Measurements from ENCODE around the gene TBC1D24.

TBC1D24 gene

DNA sequence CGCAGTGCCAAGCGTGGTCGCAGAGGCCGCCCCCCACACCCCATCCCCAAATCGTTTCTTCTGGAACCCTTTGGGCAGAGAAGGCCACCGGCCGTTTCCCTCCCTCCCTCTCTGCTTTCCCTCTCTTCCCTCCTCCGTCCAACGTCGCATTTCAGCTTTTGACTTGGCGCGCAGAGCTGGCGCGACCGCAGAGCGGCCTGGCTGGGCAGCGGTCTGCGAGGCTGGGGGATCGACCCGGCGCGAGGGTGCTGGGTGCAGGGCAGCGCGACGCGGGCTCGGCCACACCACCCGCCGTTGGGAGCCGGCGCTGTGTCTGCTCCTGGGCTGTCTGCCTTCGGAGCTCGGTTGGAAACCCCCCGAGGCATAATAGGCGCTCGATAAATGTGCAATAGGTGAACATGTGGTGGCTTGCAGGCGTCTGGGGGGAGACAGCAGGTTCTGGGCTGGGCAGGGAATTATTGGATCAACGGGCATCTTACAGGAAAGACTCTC is 6.6 kb upstream of the TBC1D24 start:
- in situ Hi-C loops (cut with MboI; ENCODE audit: low sequenced_read_pairs) = no loop called here

DNA sequence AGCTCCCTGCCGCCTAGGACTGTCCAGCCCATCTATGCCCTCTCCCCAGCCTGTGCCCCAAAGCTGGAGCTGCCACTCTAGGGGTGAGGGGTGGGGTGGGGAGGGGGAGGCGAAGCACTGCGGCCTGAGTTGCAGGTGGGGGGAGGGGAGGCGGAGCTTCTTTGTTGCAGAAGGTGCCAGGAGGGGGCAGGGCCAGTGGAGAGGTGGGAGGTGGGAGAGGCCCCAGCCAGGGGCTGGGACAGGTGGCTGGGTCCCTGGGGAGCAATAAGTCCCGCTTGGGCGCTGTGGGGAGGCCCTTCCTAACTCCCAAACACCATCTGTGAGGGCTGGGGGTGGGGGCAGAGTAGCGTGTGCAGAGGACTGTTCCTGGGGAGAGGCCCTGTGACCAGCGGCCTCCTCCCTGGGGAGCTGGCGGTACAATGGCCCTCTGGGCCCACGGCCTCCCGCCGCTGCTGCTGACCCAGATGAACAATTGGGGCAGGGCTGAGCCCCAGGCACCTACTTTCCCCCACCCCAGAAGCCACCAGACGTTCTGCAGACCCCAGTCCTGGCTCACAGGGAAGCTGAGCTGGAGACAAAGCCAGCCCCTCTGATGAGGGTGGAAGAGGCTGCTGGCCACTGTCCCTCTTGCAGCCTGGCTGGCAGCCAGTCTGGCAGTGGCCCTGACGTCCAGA is 6.1 kb upstream of the TBC1D24 start:
- in situ Hi-C loops (cut with MboI; ENCODE audit: low sequenced_read_pairs) = no loop called here

DNA sequence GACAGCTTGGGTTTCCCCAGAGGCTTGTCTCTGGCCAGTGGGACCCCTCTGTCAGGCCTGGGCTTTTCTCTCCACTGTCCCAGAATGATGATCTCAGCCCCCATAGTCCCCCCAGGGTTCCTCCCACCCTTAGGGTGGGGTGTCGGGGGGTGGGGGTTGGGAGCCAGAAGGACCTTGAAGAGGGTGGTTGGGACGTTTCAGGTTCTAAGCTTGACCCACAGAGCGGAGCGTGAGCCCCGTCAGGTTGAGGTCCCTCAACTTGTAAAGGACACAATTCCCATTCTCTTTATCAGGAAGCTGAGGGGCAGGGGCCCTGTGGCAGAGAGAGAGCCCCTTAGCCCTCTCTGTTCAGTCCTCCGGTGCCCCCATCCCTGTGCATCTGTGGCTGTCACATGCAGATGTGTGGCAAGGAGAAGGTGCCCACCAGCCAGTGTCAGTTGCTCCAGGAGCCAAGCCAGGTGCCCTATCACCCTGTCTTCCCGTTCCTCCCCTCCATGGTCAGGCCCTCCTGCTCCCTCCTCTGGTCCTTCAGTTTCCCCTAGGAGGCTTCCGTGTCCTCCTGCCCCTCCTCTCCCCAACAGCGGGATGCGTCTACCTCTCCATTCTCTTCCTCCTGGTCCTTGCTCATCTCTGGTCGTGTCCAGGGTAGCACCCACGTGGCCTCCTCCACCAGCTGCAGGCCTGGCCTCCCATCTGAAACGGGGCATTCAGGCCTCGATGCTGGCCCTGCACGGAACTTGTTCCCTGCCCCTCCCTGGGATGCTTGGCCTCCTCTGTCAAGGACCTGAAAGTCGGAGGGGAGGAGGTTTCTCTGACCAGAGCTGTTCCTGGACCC is 5.3 kb upstream of the TBC1D24 start:
- in situ Hi-C loops (cut with MboI; ENCODE audit: low sequenced_read_pairs) = no loop called here

GRCh38 chr16:2470234-2470601 is 4.7 kb upstream of the TBC1D24 start:
- in situ Hi-C loops (cut with MboI; ENCODE audit: low sequenced_read_pairs) = no loop called here

GRCh38 chr16:2470603-2471015 is 4.3 kb upstream of the TBC1D24 start:
- in situ Hi-C loops (cut with MboI; ENCODE audit: low sequenced_read_pairs) = no loop called here

DNA sequence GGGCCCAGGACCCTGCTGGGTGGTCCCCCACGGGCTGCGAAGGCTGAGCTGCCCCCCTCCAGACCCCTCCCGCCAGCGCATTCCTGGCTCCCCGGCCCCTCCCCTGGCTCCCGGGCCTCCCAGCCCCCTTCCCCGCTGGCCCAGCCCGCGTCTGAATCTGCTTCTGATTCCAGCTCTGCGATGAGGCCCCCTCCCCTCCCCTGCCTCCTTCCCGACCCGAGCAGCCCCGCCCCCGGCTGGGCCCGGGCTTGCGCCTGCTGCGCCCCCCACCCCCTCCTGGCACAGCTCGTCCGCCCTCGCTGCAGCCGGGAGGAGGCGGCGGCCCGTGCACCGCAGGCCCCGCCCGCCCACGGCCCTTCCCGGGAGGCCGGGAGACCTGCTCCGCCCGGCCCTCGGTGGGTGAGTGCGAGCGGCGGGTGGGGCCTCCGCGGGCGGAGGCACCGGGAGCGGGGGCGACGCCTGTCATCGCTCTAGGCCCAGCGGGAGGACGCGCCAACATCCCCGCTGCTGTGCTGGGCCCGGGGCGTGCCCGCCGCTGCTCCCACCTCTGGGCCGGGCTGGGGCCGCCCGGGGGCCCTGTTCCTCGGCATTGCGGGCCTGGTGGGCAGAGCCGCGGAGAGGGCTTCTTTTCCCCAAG is 3.8 kb upstream of the TBC1D24 start, which contains the start of gene NTN3:
Gene NTN3, plus strand, starts transcription at position 282 of the 637 bp plus-strand sequence. CDS start 405 bp downstream, outside the sequence.
- in situ Hi-C loops (cut with MboI; ENCODE audit: low sequenced_read_pairs) = no loop called here

DNA sequence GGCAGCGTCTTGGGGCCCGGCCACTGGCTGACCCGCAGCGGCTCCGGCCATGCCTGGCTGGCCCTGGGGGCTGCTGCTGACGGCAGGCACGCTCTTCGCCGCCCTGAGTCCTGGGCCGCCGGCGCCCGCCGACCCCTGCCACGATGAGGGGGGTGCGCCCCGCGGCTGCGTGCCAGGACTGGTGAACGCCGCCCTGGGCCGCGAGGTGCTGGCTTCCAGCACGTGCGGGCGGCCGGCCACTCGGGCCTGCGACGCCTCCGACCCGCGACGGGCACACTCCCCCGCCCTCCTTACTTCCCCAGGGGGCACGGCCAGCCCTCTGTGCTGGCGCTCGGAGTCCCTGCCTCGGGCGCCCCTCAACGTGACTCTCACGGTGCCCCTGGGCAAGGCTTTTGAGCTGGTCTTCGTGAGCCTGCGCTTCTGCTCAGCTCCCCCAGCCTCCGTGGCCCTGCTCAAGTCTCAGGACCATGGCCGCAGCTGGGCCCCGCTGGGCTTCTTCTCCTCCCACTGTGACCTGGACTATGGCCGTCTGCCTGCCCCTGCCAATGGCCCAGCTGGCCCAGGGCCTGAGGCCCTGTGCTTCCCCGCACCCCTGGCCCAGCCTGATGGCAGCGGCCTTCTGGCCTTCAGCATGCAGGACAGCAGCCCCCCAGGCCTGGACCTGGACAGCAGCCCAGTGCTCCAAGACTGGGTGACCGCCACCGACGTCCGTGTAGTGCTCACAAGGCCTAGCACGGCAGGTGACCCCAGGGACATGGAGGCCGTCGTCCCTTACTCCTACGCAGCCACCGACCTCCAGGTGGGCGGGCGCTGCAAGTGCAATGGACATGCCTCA is 3.1 kb upstream of the TBC1D24 start:
- in situ Hi-C loops (cut with MboI; ENCODE audit: low sequenced_read_pairs) = no loop called here

GRCh38 chr16:2472488-2472864 is 2.5 kb upstream of the TBC1D24 start:
- in situ Hi-C loops (cut with MboI; ENCODE audit: low sequenced_read_pairs) = no loop called here

DNA sequence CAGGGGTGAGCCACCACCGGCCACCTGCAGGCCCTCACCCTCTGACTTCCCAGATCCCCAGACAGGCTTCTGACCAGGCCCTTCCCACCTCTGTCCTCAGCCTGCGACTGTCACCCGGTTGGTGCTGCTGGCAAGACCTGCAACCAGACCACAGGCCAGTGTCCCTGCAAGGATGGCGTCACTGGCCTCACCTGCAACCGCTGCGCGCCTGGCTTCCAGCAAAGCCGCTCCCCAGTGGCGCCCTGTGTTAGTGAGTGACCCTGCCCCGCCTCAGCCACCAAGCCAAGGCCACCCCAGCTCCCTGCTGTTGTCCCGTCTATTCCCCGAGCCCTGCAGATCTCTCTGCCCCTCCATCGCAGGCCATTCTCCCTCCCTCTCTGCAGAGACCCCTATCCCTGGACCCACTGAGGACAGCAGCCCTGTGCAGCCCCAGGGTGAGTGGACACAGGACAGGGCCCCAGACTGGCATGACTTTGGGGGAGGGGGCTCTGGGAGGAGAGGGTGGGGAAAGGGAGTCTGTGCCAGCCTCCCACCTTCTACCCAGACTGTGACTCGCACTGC is 2.0 kb upstream of the TBC1D24 start:
- in situ Hi-C loops (cut with MboI; ENCODE audit: low sequenced_read_pairs) = no loop called here

DNA sequence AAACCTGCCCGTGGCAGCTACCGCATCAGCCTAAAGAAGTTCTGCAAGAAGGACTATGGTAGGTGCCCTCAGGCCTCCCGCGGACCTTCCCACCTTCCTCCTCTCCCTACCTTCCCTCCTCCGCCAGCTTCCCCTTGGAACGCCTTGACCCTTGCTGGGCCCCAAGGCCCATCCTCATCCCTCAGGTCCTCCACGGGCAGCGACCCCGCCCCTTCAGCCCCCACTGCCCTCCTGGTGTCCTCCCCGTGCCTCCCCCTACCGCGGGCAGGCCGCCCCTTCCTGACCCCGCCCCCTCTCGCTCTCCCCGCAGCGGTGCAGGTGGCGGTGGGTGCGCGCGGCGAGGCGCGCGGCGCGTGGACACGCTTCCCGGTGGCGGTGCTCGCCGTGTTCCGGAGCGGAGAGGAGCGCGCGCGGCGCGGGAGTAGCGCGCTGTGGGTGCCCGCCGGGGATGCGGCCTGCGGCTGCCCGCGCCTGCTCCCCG is 1.4 kb upstream of the TBC1D24 start:
- in situ Hi-C loops (cut with MboI; ENCODE audit: low sequenced_read_pairs) = no loop called here

DNA sequence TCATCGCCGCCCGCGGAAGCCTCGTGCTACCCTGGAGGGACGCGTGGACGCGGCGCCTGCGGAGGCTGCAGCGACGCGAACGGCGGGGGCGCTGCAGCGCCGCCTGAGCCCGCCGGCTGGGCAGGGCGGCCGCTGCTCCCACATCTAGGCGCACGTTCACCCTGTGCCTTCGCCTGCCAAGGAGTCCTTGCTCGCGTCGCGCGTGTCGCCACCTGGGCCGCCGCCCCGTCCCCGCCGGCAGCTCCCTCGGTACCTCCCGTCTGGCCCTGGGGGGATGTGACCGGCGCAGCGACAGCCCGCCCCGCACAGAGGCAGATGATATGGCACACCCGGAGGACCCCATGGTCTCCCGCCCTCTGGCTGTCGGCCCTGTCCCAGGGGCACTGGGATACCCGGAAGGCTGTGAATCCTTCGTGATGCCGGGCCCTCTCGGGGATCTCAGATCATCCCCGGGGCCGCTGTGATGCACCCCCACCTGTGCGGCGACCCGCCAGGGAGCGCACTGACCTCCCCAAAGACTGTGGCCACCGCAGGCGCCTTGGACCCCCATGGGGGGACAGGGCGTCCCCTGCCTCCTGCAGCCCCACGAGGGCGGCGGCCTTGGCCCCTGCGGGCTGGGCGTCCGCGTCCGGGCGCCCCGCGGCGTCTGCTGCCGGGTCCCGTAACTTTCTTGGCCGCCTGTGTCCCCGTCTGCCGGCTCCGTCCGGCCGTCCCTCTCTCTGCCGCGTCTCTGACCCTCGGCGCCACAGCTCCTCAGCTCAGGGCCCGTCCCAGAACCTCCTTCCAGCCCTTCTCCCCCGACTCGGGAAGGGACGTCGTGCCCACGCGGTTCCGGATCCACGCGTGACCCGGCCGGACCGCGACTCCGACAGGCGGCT is 689 bp upstream of the TBC1D24 start:
- in situ Hi-C loops (cut with MboI; ENCODE audit: low sequenced_read_pairs) = no loop called here

- in situ Hi-C loops (cut with MboI; ENCODE audit: low sequenced_read_pairs) = loop anchor here (25.0 kb wide), 1 partner anchor 463 kb away; the partner anchor contains the start of genes NPW and ZNF598
These were observed 752 bp downstream of the TBC1D24 start for GRCh38 chr16:2475413-2476344.

GRCh38 chr16:2476345-2476720 is 1.4 kb downstream of the TBC1D24 start:
- in situ Hi-C loops (cut with MboI; ENCODE audit: low sequenced_read_pairs) = loop anchor here (25.0 kb wide), 1 partner anchor 464 kb away; the partner anchor contains the start of genes NPW and ZNF598

DNA sequence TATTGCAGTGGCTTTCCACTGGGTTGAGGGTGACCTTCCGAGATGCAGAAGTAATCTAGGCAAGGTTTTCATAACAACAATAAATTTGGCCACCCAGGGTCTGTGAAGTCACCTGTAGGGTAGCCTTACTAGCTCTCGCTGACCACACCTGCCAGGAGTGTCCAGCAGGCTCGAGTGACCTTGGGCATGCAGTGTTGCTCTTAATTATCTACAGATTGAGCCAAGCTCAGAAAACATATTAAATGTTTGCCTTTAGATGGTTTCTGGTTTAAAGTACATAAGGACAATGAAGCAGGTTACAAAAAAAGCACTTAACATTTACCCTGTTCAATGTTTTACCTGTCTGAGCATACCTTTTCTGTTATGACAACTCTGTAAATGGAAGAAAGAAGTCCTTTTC is 1.8 kb downstream of the TBC1D24 start:
- in situ Hi-C loops (cut with MboI; ENCODE audit: low sequenced_read_pairs) = loop anchor here (25.0 kb wide), 1 partner anchor 464 kb away; the partner anchor contains the start of genes NPW and ZNF598

GRCh38 chr16:2477327-2477726 is 2.4 kb downstream of the TBC1D24 start:
- in situ Hi-C loops (cut with MboI; ENCODE audit: low sequenced_read_pairs) = loop anchor here (25.0 kb wide), 1 partner anchor 465 kb away; the partner anchor contains the start of genes NPW and ZNF598

- in situ Hi-C loops (cut with MboI; ENCODE audit: low sequenced_read_pairs) = loop anchor here (25.0 kb wide), 1 partner anchor 466 kb away; the partner anchor contains the start of genes NPW and ZNF598
These were observed 3.4 kb downstream of the TBC1D24 start for GRCh38 chr16:2478279-2478678.

DNA sequence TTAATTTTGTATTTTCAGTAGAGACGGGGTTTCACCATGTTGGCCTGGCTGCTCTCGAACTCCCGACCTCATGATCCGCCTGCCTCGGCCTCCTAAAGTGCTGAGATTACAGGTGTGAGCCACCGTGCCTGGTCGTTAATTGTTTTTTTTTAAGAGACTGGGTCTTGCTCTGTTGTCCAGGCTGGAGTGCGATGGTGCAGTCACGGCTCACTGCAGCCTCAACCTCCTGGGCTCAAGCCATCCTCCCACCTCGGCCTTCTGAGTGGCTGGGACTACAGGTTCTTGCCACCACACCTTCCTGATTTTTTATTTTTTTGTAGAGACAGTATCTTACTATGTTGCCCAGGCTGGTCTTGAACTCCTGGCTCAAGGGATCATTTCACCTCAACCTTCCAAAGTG is 5.1 kb downstream of the TBC1D24 start:
- in situ Hi-C loops (cut with MboI; ENCODE audit: low sequenced_read_pairs) = loop anchor here (25.0 kb wide), 1 partner anchor 468 kb away; the partner anchor contains the start of genes NPW and ZNF598

DNA sequence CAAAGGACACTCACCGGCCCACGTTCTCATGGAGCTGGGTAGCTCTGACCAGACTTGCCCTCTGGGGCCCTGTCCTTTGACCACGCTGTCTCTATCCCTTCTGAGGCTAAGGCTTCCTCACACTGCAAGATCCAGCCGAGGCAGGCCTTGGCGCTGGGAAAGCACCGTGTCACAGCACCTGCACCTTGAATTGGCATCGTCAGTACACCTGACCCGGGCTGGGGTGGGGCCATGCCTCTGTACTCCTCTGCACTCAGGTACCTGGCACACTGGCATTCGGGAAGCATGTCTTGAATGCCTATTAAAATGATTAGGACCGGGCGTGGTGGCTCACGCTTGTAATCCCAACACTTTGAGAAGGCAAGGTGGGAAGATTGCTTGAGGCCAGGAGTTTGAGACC is 6.0 kb downstream of the TBC1D24 start:
- in situ Hi-C loops (cut with MboI; ENCODE audit: low sequenced_read_pairs) = loop anchor here (25.0 kb wide), 1 partner anchor 469 kb away; the partner anchor contains the start of genes NPW and ZNF598
